Measurements from ENCODE around the gene SATL1. TPM values are rescaled to one million over a fixed set of nuclear protein-coding genes. Genes with fewer than 3 reads are reported as not detected.

The SATL1 gene
- total RNA-seq, 4 donors from 2014 or later, result 0.32 TPM; not detected in 3

DNA sequence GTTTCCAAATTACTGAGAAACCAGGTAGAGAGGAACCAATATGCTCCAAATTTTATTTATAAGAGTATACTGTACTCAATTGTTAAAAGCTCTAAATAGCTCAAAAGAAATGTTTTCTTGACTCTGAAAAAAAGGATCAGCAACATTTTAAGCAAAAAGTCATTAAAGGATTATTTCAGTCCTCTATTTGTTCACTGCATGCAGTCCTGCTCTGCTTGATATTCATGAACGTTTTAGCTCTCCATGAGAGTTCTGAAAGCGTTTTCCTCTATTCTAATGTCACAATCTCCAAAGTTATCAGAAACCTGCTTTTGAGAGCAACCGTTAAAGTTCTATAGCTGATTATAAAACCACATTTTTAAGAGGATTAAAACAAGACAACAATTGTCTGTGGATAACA lies 129.4 kb downstream of the SATL1 start:
- H3K9me3 ChIP-seq, result no peaks in the 10 kb centered on the region
- no peaks in the 10 kb centered on the region for H3K36me3 ChIP-seq
- no peak for TF ChIP-seq POLR2A (IDR thresholded peaks at IDR 0.05)
- TF ChIP-seq, protein P1, sequence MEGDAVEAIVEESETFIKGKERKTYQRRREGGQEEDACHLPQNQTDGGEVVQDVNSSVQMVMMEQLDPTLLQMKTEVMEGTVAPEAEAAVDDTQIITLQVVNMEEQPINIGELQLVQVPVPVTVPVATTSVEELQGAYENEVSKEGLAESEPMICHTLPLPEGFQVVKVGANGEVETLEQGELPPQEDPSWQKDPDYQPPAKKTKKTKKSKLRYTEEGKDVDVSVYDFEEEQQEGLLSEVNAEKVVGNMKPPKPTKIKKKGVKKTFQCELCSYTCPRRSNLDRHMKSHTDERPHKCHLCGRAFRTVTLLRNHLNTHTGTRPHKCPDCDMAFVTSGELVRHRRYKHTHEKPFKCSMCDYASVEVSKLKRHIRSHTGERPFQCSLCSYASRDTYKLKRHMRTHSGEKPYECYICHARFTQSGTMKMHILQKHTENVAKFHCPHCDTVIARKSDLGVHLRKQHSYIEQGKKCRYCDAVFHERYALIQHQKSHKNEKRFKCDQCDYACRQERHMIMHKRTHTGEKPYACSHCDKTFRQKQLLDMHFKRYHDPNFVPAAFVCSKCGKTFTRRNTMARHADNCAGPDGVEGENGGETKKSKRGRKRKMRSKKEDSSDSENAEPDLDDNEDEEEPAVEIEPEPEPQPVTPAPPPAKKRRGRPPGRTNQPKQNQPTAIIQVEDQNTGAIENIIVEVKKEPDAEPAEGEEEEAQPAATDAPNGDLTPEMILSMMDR (IDR thresholded peaks at IDR 0.05), result no peak
- TF ChIP-seq EP300 (IDR thresholded peaks at IDR 0.05; ENCODE audit: low read depth), result no peak
- no peak for TF ChIP-seq POLR2AphosphoS5 (IDR thresholded peaks at IDR 0.05)
- H3K27me3 ChIP-seq, result no peaks in the 10 kb centered on the region
- no peak overlapping the region for H3K27ac ChIP-seq
- peaks cover 0 to 4% (median 1%) of the 10 kb centered on the region in 4 donors for H3K4me1 ChIP-seq
- WGBS, 2 donors (ENCODE audit: low coverage in 1 of 2), result 76 to 100% methylated on average over 1 to 3 of the region's 3 CpGs
- intact Hi-C loops (cut with DNase I; ENCODE audit: low total_unique reads) (no loop called here), in situ Hi-C loops (cut with MboI; ENCODE audit: low pct_ligation_motif_present in 1 of 4, low pct_unique_long_range_greater_than_20kb in 1 of 4, low sequenced_read_pairs in 3 of 4) (loop anchor here (10.0 to 25.0 kb wide), 3 partner anchors 423 to 448 kb away; no protein-coding TSS in a partner anchor)
- no peak for DNase-seq
- no peak overlapping the region for H3K4me3 ChIP-seq

DNA sequence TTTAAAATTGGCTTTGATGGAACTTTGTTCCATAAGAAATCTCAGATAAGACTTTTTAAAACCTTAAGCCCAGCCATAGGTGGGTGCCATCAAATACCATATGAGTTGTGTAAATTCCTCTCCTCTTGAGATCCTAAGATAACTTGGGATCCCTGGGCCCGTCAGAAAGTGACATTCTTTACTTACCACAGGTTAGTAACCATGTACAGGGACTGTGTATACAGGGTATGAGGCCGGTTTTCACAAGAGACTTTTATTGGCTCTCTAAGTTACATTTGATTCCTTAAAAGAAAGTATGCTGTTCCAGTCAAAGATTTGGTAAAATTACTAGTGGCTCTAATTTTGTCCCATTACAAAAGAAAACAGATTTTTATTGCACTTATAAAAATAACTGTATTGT lies 129.8 kb downstream of the SATL1 start:
- no peaks in the 10 kb centered on the region for H3K36me3 ChIP-seq
- H3K27ac ChIP-seq, result no peak overlapping the region
- no peak for DNase-seq
- H3K4me3 ChIP-seq, result no peak overlapping the region
- no peaks in the 10 kb centered on the region for H3K9me3 ChIP-seq
- H3K27me3 ChIP-seq, result no peaks in the 10 kb centered on the region
- WGBS, 2 donors (ENCODE audit: low coverage in 1 of 2), result 58% methylated on average over 2 of the region's 2 CpGs; no CpG with 5 or more reads in 1 of the 2 donors
- intact Hi-C loops (cut with DNase I; ENCODE audit: low total_unique reads) (no loop called here), in situ Hi-C loops (cut with MboI; ENCODE audit: low pct_ligation_motif_present in 1 of 4, low pct_unique_long_range_greater_than_20kb in 1 of 4, low sequenced_read_pairs in 3 of 4) (loop anchor here (10.0 to 25.0 kb wide), 3 partner anchors 424 to 449 kb away; no protein-coding TSS in a partner anchor)
- TF ChIP-seq, protein P1 (IDR thresholded peaks at IDR 0.05), result no peak
- no peak for TF ChIP-seq EP300 (IDR thresholded peaks at IDR 0.05; ENCODE audit: low read depth)
- H3K4me1 ChIP-seq, result peaks cover 0 to 4% (median 1%) of the 10 kb centered on the region in 4 donors

DNA sequence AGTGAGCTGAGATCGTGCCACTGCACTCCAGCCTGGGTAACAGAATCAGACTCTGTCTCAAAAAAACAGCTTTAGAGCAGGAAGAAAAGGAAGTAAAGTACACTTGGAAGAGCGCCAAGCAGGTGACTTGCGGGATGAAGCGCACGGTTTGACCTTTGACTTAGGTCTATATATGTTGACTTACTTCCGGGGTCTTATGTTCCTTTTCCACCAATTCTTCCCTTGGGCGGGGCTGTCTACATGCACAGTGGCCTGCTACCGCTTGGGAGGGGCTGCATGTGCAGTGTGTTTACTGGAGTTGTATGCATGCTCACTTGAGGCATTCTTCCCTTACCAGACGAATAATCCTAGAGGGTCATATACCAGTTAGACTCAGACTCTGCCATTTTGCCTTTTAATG lies 131.3 kb downstream of the SATL1 start:
- WGBS, 2 donors (ENCODE audit: low coverage in 1 of 2), result 45% methylated on average over 9 of the region's 9 CpGs; no CpG with 5 or more reads in 1 of the 2 donors
- intact Hi-C loops (cut with DNase I; ENCODE audit: low total_unique reads), result no loop called here
- peak; percentile 65 for DNase-seq

DNA sequence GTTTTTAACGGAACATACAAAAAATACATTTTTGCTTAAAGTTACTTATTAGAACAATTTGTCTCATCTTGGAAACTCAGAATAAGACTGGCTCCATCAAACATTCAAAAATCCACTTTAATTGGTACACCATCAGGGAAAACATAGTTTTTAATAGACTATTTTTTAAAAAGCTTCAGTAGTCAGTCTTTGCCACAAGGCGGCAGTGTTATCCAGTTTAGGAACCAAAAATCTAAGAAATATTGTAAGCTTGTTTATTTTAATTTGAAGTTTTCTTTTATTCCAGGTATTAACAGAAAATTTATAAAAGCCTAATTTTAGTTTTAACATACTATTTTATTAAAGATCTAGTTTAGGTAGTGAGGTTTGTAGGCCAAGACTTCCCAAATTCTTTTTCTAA lies 132.2 kb downstream of the SATL1 start:
- WGBS, 2 donors (ENCODE audit: low coverage in 1 of 2), result 31 to 40% methylated on average over 2 of the region's 2 CpGs
- Histone ChIP-seq H3K36me3 (no peaks in the 10 kb centered on the region), H3K4me1 (peaks cover 0 to 4% (median 1%) of the 10 kb centered on the region in 4 donors), H3K27ac (no peak overlapping the region), H3K27me3 (no peaks in the 10 kb centered on the region), H3K9me3 (no peaks in the 10 kb centered on the region), H3K4me3 (no peak overlapping the region)
- intact Hi-C loops (cut with DNase I; ENCODE audit: low total_unique reads), result no loop called here
- in situ Hi-C loops (cut with MboI; ENCODE audit: low pct_ligation_motif_present in 1 of 4, low pct_unique_long_range_greater_than_20kb in 1 of 4, low sequenced_read_pairs in 3 of 4), result loop anchor here (10.0 to 25.0 kb wide), 3 partner anchors 426 to 451 kb away; no protein-coding TSS in a partner anchor
- no peak for DNase-seq
- TF ChIP-seq EP300 (IDR thresholded peaks at IDR 0.05; ENCODE audit: low read depth) (no peak), POLR2AphosphoS5 (IDR thresholded peaks at IDR 0.05) (no peak), POLR2A (IDR thresholded peaks at IDR 0.05) (no peak)
- TF ChIP-seq, protein P1 (IDR thresholded peaks at IDR 0.05), result peak; percentile 42 to 58 (median 52)

More for the DNA sequence above, 131.3 kb downstream of the SATL1 start:
- Histone ChIP-seq H3K36me3 (no peaks in the 10 kb centered on the region), H3K4me3 (no peak overlapping the region), H3K9me3 (no peaks in the 10 kb centered on the region), H3K27ac (peak overlapping the region in 2 of 4 donors; percentile 16 to 47), H3K4me1 (peaks cover 0 to 4% (median 1%) of the 10 kb centered on the region in 4 donors), H3K27me3 (no peaks in the 10 kb centered on the region)
- in situ Hi-C loops (cut with MboI; ENCODE audit: low pct_ligation_motif_present in 1 of 4, low pct_unique_long_range_greater_than_20kb in 1 of 4, low sequenced_read_pairs in 3 of 4), result loop anchor here (10.0 to 25.0 kb wide), 3 partner anchors 425 to 450 kb away; no protein-coding TSS in a partner anchor
- TF ChIP-seq POLR2AphosphoS5 (IDR thresholded peaks at IDR 0.05), result peak in 1 of 3 donors; percentile 48
- TF ChIP-seq, protein P1 (IDR thresholded peaks at IDR 0.05), result no peak
